ENCODE results near the gene TMIGD3.
A peak's percentile ranks its signal among the peaks of the same experiment; 100 is the strongest.

TMIGD3 gene

GRCh38 chr1:111453706-111454105 is 49.7 kb downstream of the TMIGD3 start:
- TF ChIP-seq POLR2AphosphoS5 (IDR thresholded peaks at IDR 0.05; ENCODE audit: low read depth) (no peak), SPI1 (IDR thresholded peaks at IDR 0.05; ENCODE audit: borderline replicate concordance, low read depth) (no peak), CTCF (IDR thresholded peaks at IDR 0.05; ENCODE audit: insufficient read depth, low read length) (no peak), GABPA (IDR thresholded peaks at IDR 0.05; ENCODE audit: low read depth) (no peak), REST (IDR thresholded peaks at IDR 0.05; ENCODE audit: insufficient replicate concordance, low read depth) (no peak)
- Histone ChIP-seq H3K27me3 (ENCODE audit: insufficient read depth, poor library complexity, severe bottlenecking) (no peaks in the 10 kb centered on the region), H3K27ac (replicated peaks) (no peak overlapping the region), H3K4me3 (replicated peaks; ENCODE audit: insufficient read depth, low read length) (no peak overlapping the region)
- DNase-seq (ENCODE audit: low read depth in 1 of 2, low spot score in 1 of 2) = no peak

GRCh38 chr1:111452581-111452980 is 50.9 kb downstream of the TMIGD3 start:
- DNase-seq (ENCODE audit: low read depth in 1 of 2, low spot score in 1 of 2) = no peak
- TF ChIP-seq SPI1 (IDR thresholded peaks at IDR 0.05; ENCODE audit: borderline replicate concordance, low read depth) (no peak), REST (IDR thresholded peaks at IDR 0.05; ENCODE audit: insufficient replicate concordance, low read depth) (no peak)

GRCh38 chr1:111450185-111450584 is 53.2 kb downstream of the TMIGD3 start:
- TF ChIP-seq CTCF (IDR thresholded peaks at IDR 0.05; ENCODE audit: insufficient read depth, low read length) = no peak
- TF ChIP-seq REST (IDR thresholded peaks at IDR 0.05; ENCODE audit: insufficient replicate concordance, low read depth) = no peak
- no peak for TF ChIP-seq SPI1 (IDR thresholded peaks at IDR 0.05; ENCODE audit: borderline replicate concordance, low read depth)
- TF ChIP-seq GABPA (IDR thresholded peaks at IDR 0.05; ENCODE audit: low read depth) = no peak
- no peak for TF ChIP-seq POLR2AphosphoS5 (IDR thresholded peaks at IDR 0.05; ENCODE audit: low read depth)
- Histone ChIP-seq H3K27me3 (ENCODE audit: insufficient read depth, poor library complexity, severe bottlenecking) (no peaks in the 10 kb centered on the region), H3K27ac (replicated peaks) (peak overlapping the region; percentile 84), H3K4me3 (replicated peaks; ENCODE audit: insufficient read depth, low read length) (peak overlapping the region; percentile 88)
- DNase-seq (ENCODE audit: low read depth in 1 of 2, low spot score in 1 of 2) = no peak

More at GRCh38 chr1:111452581-111452980, 50.9 kb downstream of the TMIGD3 start:
- Histone ChIP-seq H3K4me3 (replicated peaks; ENCODE audit: insufficient read depth, low read length) (no peak overlapping the region), H3K27me3 (ENCODE audit: insufficient read depth, poor library complexity, severe bottlenecking) (no peaks in the 10 kb centered on the region), H3K27ac (replicated peaks) (no peak overlapping the region)

- Histone ChIP-seq H3K27ac (replicated peaks) (peak overlapping the region; percentile 84), H3K4me3 (replicated peaks; ENCODE audit: insufficient read depth, low read length) (peak overlapping the region; percentile 88), H3K27me3 (ENCODE audit: insufficient read depth, poor library complexity, severe bottlenecking) (no peaks in the 10 kb centered on the region)
- no peak for DNase-seq (ENCODE audit: low read depth in 1 of 2, low spot score in 1 of 2)
- TF ChIP-seq GABPA (IDR thresholded peaks at IDR 0.05; ENCODE audit: low read depth) = no peak
- no peak for TF ChIP-seq POLR2AphosphoS5 (IDR thresholded peaks at IDR 0.05; ENCODE audit: low read depth)
- TF ChIP-seq SPI1 (IDR thresholded peaks at IDR 0.05; ENCODE audit: borderline replicate concordance, low read depth) = no peak
- no peak for TF ChIP-seq REST (IDR thresholded peaks at IDR 0.05; ENCODE audit: insufficient replicate concordance, low read depth)
- TF ChIP-seq CTCF (IDR thresholded peaks at IDR 0.05; ENCODE audit: insufficient read depth, low read length) = no peak
Observed at GRCh38 chr1:111449703-111450017, 53.8 kb downstream of the TMIGD3 start.

Measured in HL-60 (cell line).